ENCODE data around the gene ZSCAN2.
A peak's percentile ranks its signal among the peaks of the same experiment; 100 is the strongest.
"Not testable (repeated sequence)": the region's sequence is repeated elsewhere in the genome, so short reads cannot be mapped to it uniquely, and the experiment has no call there.

The ZSCAN2 gene

DNA sequence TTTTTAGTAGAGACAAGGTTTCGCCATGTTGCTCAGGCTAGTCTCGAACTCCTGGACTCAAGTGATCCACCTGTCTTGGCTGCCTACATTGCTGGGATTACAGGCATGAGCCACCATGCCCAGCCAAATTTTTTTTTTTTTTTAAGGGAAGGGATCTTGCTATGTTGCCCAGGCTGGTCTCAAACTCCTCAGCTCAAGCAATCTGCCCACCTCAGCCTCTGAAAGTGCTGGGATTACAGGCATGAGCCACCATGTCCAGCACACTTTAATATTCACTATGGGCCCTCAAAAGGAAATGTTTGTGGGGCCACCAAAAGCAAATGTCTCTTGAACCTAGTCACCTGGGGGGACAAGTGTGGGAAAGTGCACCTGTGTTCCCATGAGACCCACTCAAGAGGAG, 41.8 kb downstream of the ZSCAN2 start:
- DNase-seq = not testable (repeated sequence)

DNA sequence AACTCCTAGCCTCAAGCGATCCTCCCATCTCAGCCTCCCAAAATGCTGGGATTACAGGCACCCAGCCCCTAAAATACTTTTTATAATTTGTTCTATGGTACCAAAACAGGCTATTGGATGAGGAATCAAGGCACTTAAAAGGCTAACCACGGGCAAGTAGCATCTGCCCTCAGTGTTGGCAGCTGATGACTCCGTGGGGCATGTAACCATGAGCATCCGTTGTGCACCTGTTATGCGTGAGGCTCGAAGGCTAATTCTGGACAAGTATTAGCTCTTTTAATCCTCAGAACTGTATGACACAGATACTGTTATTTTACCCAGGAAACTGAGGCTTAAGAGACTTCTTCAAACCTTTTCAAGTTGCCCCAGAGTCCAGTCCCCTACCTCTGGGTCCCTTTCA, 43.0 kb downstream of the ZSCAN2 start:
- no peak for DNase-seq

DNA sequence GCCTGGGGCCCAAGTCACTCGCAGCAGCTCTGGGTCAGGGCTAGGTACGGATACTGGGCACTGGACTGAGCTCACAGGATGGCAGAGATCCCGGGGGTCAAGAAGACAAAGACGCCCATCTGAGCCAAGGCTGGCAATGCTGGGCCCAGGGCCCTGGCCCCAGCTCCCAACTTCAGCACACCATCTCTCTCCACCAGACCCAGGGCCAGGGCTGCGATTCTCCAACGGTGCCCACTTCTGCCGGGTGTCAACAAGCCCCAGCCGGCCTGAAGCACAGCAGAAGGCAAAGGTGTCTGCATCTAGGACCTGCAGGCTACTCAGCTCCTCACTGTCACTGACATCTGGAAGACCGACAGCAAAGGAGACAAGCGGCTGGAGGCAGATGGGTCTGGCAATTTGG, 44.7 kb downstream of the ZSCAN2 start:
- no peak for DNase-seq

DNA sequence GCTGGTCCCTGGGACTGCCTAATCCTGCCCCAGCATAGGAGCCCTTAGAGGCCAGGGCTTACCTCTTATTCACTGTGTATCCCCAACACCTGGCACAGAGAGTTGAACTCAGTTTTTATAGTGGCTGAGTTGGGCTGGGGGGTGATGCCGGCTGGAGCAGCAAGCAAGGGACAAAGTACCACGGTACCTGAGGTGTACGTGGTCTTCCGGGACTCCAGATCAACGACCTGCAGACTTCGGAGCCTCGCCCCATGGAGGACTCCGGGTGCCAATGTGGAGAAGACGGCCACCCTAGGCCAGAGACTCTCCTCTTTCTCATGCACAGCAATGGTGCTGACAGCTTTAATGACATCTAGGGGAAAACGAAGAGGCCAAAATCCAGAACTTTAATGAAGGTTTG, 45.2 kb downstream of the ZSCAN2 start:
- no peak for DNase-seq

DNA sequence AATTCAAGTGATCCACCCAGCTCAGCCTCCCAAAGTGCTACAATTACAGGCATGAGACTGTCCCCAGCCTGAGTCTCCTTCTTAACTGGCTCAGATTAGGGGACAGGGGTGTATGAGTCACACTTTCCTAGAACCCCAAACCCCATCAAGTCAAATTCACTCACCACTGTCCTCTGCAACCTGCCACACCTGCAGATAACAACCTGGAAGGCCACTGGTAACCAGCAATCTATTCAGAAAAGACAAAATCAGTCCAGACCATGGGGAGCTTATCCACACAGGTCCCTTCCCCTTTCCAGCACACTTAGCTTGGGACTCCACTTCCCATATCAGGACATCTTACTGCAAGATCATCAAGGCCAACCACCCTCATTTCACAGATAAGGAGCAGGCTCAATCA, 46.9 kb downstream of the ZSCAN2 start:
- DNase-seq = no peak

DNA sequence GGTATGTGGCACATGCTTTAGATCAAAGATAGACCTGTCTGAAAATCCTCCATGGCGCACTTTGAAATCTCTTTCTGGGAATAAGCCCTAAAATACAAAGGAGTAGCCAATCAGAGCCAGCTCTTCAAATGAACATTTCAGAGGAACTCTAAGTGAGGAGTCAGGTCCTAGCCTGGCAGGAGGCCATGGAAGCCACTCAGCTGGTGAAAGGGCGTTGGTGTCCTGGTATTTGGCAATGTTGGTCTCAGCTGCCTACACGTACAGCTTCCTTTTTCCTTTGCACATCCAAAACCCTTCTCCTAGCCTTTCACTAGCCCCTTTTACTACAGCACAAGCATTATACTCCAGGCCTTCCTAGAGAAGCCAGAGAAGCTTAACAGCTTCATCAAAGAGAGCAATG, 47.7 kb downstream of the ZSCAN2 start:
- DNase-seq = no peak

DNA sequence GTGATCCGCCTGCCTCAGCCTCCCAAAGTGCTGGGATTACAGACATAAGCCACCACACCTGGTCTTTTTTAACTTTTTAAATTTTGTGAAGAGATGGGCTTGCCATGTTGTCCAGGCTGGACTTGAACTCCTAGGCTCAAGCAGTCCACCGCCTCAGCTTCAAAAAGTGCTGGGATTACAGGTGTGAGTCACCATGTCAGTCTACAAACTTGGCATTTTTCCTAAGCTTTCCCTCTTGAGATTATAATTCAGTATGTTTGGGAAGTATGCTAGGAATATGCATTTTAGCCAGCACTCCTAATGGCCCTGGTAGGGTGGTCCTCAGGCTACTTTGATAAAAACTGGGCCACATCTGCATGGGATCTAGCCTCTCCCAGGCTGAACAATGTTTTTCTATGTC, 48.9 kb downstream of the ZSCAN2 start:
- DNase-seq = no peak

DNA sequence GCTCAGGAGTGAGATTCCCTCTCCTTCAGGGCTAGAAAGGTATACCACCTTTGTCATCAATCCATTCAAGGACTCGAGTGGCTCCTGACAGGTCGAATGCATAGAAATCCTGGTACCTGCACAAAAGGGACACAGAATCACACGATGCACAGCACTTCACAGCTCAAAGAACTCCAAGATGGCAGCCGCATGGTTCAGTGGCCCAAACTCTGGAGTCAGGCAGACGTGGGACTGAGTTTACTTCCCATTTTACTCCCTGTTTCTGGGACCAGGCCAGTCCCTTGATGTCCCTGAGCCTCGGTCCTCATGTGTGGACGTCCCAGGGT, 52.7 kb downstream of the ZSCAN2 start:
- no peak for DNase-seq

DNA sequence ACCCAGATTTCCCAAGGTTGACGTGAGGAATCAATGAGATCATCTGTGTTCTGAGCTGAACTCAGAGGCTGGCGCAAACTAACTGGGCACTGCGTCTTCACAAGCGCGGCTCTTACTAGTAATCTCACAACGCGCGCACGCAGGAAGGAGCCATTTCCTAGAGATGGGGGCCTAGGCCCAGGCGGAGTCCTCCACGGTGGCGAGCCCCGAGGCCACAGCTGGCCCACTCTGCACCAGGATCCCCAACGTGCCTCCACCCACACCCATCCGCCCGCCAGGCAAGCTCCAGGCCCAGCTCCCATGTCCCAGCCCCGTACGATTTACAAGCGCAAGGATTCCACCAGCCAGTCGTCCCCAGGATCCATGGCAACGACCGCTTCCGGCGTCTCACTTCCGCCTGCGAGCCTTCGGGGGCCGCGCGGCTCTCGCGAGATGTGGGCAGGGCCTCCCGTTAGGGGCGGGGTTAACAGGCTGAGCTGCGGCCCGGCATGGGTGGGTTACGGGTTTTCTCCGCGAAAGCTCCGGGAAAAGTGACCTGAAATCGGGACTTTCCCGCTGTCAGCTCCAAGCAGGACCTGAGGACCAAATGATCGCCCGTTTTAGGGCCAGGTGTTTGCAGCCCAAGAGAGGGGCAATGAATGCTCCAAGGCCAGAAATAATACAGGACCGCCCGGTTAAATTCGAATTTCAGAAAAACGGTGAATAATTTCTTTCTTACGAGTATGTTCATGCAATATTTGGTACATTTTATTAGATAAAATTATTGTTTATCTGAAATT, 53.3 kb downstream of the ZSCAN2 start, which contains the start of gene WDR73:
WDR73 (minus strand) TSS at position 374 of the 779 bp plus-strand sequence; CDS start at position 365, 9 bp downstream.
- DNase-seq = peak; percentile 95

DNA sequence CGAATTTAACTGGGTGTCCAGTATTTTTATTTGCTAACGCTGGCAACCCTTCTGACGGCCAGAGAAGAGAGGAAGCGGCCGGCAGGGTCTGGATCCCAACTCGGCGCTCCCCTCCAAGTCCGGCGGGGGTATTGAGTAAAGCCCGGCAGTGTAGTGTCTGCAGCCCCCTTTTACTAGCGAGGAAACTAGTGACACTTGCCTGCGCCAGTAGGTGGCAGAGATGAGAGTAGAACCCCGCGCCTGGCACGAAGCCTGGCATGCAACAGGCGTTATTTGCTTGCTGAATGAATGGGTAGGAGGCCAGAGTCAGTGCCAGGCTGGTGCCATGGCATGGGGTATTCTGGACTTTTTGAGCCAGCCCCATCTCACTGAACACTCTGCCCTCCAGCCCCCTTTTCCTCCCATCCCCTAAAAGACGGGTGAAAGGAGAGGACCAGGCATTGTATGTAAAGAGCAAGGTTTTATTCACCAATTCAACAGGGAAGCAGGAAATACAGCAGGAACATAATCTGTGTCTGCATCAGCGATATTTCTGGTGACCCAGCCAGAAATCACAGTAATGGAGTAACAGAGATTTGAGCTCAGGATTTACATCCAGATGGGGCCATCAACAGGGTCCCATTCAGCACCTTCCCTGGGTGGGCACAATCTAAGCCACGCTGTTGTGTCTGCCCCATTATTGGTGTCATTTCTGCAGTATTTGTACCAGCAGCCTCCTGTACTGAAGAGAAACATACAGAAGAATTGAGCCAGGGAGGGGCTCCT, 54.1 kb downstream of the ZSCAN2 start:
- peak; percentile 69 for DNase-seq

DNA sequence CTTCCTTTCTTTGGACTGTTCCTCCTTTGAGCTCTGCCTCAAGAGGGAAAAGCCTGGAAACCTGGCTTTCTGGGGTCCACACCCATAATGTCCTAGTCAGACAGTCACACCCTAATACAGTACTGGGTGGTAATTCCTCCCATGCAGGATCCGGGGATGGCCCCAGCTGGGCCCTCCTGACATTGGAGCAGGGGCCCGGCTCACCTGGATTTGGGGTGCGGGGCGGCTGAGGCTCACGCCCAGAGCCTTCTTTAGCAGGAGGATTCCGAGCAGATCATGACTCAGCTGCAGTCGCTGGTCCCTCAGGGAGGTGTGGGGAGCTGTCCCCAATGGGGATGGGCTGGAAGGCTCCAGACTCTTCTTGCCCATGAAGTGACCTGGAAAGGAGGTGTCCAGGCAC, 56.2 kb downstream of the ZSCAN2 start:
- no peak for DNase-seq

DNA sequence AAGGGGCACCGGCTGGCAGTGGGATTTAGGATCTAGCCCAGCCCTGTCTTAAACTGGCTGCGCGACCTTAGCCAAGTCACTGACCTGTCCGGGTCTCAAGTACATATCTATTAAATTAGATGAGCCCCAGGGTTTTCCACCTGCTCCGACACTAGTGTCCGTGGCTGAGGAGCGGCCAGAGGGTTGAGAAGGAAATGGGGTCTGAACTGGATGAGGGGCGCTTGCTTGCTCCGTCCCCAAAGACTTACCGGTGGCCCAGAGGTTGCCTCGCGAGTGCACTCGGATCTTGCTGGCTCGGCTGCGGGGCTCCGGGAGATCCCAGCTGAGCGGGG, 56.9 kb downstream of the ZSCAN2 start:
- no peak for DNase-seq

DNA sequence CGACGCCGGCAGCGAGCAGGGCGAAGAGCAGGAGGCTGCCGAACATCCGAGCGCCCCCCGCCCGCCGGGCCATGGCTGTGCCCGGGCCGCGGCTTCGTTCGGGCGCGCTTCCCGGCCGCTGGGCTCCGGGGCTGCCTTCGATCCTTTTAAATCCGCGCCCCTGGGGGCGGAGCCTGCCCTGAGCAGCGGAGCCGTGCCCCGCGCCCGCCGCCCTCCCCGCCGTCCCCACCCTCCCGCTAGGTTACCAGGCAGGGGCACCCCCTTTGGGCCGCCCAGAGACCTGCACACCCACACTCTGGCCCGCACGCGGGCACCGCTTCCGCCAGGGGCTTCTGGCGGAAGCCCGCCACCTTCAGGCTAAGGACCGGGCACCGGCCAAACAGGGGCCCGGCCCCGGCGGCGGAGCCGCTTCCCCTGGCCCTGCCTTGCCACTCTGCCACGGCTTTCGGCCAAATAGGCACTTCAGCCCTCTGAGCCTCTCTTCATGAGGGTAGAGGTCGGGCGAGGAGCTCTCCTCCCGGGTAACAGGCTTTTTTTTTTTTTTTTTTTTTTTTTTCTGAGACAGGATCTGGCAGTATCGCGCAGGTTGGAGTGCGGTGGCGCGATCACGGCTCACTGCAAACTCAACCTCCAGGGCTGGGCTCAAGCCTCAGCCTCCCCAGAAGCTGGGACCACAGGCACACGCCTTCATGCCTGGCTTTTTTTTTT, 57.4 kb downstream of the ZSCAN2 start, which contains the start of gene NMB:
NMB (minus strand) TSS at position 120 of the 708 bp plus-strand sequence; CDS start at position 73, 47 bp downstream.
- peak; percentile 79 for DNase-seq

DNA sequence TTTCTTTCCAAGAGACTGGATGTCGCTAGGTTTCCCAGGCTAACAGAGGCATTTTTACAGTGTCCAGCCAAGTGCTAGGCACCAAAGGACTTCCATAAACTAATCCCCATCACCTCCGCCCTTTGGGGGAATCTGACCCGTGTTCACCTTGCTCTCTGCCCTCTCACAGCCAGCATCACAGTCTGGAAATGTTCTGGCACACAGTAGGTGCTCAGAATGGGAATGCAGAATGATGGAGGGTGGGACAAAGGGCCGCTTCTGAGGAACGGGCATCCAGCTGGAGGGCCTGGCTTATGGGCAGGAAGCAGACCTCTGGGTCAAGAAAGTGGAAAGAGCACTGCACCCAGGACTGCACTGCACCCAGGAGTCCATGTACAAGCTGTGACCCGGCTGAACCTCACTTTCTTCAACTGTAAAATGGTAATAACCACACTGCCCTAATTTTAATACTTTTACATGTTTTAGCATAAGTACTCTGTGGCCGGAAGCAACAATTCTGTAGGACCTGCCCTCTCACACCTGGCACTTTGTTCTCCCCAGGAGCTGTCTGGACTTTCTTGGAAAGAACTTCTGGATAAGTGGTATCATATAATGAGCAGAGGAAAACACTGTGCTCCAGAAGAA, 58.1 kb downstream of the ZSCAN2 start:
- DNase-seq = no peak

DNA sequence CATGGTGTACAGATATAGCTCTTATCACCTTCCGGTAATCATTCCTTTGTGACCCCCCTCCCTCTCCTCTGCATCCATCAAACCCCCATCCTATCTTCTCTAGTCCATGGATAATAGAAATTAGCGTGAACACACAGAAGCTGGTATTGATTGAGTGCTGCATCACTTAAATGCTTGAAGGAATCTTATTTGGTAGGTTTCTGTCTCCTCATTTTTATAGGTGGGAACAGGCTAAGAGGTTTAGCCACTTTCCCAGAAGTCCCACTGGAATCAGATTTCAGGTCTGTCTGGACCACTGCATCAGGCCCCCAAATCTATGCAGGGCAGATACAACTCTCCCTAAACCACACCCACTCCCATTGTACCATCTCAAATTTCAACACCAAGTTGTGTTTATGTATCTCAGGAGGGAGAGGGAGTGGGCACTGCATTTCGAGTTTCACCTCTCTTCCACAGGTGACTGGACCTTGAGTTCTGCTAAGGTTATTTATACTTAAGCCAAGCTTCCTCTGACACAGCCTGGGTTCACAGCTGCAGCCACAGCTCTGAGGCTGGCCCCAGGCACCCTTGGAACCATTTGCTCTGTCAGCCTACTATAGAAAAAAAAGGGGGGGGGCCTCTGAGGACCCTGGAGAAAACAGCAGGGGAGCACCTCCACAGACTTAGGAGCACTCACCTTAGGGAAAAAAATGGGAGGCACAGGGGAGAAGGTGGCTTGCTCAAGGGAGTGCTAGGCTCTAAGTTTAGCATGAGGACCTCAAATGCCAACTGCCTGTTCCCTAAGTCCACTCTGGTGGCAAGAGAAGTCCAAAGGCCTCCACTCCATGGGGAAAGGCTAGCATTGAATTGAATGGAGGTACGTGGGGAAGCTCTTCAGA, 59.3 kb downstream of the ZSCAN2 start:
- DNase-seq = no peak

DNA sequence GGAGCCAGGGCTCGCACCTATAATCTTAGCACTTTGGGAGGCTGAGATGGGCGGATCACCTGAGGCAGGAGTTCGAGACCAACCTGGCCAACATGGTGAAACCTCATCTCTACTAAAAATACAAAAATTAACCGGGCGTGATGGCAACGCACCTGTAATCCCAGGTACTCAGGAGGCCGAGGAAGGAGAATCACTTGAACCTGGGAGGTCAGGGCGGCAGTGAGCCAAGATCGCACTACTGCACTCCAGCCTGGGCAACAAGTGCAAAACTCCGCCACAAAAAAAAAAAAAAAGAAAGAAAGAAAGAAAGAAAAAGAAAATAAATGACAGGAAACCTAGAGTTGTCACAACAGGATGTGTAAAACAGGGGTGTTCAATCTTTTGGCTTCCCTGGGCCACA, 60.2 kb downstream of the ZSCAN2 start:
- no peak for DNase-seq

DNA sequence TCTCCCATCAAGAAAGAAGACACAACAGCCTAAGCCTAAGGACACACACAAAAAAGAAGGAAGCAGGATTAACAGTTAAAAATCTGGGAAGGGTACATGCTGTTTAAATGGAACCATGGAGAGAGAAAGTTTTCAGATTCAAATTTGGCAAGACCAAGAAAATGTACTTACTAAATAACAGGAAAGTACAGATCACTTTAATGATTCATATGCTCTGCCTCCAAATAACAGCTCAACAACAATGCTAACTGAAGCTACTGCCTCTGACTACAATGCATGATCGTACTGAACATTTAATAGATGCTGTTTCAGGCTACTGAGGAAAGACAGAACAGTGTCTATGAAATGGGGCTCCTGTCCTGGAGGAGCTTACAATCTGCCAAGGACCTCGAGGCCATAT, 65.6 kb downstream of the ZSCAN2 start:
- no peak for DNase-seq

DNA sequence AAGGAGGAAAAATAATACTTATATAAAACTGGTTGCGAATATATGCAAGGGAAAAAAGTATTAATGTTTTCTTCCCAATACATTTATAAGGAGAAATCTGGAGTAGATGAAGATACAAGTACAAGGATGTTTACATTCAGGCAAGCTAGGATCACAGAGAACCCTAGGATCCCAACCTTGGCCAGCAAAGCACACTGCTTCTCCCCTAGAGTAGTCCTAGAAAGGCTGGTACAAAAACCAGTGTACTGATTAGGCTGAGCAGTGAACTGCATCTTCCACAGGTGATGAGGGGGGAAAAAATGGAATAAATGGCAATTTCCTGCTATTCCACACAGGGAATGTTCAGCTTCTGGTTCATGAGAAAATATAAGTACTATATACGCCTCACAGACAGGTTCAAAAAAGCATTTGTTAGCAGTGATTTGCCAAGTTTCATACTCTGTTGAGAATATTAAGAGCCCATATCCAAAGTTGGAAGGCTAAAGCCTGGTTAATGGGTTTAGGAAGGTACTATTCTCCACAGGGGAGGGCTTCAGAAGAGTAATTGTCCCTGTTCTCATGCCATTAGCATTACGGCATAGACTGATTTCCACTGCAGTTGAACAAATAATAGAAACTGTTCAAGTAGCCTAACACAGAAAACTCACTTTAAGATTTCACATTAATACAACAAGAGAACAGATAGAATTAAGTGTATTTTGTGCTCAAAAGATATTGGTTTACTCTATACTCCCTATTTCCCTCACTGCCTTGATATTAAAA, 67.6 kb downstream of the ZSCAN2 start:
- no peak for DNase-seq

DNA sequence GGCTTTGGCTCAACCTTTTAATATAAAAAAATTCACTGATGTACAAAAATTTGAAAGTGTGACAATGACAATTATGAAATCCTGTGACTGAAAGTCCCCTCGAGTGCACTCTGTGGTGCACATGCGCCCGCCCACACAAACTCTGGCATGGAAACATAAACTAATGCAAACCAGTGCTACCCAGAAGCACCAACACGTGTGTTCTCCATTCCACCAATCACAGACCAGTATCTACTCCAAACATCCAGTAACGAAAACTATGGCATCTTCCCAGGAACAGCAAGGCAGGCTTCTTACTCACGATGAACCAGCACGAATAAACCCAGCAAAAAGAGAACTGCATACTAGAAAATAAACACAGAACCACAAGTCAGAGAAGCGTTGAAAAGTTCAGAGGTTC, 68.9 kb downstream of the ZSCAN2 start:
- DNase-seq = no peak

DNA sequence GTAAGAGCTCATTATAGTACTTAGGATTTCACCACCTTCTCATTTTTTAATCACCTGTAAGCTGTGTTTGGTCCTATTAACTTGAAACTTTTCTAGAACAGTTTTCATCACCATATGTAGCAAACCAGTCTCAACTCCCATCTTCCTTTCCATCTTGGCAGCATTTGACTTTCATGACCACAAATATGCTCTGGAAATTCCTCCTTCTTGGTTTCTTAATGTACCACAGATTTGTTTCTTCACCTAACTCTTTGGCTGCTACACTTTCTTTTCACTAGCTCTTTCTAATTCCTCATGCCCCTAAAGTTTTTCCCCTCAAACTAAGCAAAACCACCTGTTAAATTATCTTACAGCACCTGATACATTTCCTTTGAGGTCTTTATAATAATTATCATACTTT, 70.4 kb downstream of the ZSCAN2 start:
- DNase-seq = no peak

Measured in activated effector memory CD4-positive, alpha-beta T cell treated with Interleukin-2 at 50 U/mL for 16 hours (primary cell).